Right ventricle myocardium superior (tissue), 1 donor: ENCODE data around the gene LAMA4. TPM values are rescaled to one million over a fixed set of nuclear protein-coding genes. Genes with fewer than 3 reads are reported as not detected.
A peak's percentile ranks its signal among the peaks of the same experiment; 100 is the strongest.

Source experiments
- ATAC-seq: fragments of 200-7000 bp; cut with Tn5 transposase; one replicate; pipeline ENCODE4 v1.9.1; 2020; ENCODE audit warnings: mild to moderate bottlenecking; ENCODE audit not compliant: poor library complexity
- DNase-seq: peaks from one replicate; pipeline ENCODE4 v3.0.0-alpha.2; 2020
- intact Hi-C: fragments of 100-400 bp; cut with DNase I; formaldehyde crosslinking; loops from one replicate; pipeline ENCODE4 v1.11.2; 2022
- long read RNA-seq: library from polyadenylated mRNA; unstranded; transcript quantifications from one replicate; pipeline ENCODE4 v2.0.0, GENCODE V29; 2021
- total RNA-seq: library from RNA; stranded (reverse); fragmentation: NEBNext Ultra II Directional; extraction: Animal tissue kit (Norgen Biotek cat#: 25700); gene quantifications from one replicate; pipeline ENCODE4 v1.2.1, GENCODE V29; 2021
- donor health status: DM: no; HTN: yes; CAD: no; lungs with severe emphysema.

The LAMA4 gene, protein sequence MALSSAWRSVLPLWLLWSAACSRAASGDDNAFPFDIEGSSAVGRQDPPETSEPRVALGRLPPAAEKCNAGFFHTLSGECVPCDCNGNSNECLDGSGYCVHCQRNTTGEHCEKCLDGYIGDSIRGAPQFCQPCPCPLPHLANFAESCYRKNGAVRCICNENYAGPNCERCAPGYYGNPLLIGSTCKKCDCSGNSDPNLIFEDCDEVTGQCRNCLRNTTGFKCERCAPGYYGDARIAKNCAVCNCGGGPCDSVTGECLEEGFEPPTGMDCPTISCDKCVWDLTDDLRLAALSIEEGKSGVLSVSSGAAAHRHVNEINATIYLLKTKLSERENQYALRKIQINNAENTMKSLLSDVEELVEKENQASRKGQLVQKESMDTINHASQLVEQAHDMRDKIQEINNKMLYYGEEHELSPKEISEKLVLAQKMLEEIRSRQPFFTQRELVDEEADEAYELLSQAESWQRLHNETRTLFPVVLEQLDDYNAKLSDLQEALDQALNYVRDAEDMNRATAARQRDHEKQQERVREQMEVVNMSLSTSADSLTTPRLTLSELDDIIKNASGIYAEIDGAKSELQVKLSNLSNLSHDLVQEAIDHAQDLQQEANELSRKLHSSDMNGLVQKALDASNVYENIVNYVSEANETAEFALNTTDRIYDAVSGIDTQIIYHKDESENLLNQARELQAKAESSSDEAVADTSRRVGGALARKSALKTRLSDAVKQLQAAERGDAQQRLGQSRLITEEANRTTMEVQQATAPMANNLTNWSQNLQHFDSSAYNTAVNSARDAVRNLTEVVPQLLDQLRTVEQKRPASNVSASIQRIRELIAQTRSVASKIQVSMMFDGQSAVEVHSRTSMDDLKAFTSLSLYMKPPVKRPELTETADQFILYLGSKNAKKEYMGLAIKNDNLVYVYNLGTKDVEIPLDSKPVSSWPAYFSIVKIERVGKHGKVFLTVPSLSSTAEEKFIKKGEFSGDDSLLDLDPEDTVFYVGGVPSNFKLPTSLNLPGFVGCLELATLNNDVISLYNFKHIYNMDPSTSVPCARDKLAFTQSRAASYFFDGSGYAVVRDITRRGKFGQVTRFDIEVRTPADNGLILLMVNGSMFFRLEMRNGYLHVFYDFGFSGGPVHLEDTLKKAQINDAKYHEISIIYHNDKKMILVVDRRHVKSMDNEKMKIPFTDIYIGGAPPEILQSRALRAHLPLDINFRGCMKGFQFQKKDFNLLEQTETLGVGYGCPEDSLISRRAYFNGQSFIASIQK (N-terminal part only)
- total RNA-seq = 71.1 TPM
- long read RNA-seq, full-length matches to known transcripts = 27 of 65 reads
- long read RNA-seq, partial matches to known transcripts = 18 of 65 reads
- long read RNA-seq, other reads (novel, unspliced or antisense) = 20 of 65 reads

DNA sequence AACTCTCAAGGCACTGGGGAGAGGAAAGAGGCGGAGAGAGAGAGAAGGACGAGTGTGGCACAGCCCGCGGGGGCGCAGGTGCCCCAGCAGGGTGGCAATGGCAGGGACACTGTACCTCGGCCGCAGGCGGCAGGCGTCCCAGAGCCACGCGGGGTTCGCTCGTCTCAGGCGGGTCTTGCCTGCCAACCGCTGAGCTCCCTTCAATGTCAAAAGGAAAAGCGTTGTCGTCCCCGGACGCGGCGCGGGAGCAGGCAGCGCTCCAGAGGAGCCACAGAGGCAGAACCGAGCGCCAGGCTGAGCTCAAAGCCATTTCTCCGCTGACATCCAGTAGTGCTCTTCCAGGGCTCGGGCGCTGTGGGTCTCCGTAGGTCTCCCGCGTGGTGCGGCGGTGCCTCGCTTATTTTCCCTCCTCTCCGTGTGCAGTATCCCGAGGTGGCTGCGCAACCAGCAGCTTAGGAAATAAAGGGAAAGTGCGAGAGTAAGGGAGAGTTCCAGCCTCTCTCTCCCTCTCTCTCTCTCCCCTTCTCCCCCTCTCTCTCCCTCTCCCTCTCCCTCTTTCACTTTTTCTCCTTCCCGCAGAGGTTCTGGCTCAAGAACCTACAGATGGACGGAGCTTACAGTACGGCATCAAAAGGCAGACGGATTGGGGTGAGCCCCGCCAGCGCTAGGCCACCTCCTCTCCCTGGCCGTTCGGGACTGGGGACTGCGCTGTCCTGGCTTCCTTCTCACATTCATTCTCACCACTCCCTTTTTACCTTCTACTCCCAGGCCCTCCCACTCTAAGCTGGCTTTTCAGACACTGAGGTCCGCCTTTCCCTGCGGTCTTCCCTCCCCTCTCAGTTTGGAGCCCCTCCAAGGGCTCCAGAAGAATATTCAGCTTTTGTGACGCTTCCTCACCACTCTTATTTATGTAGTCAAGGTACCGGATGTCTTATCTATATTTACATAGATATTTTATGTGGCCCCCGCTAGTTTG, at the start of gene LAMA4:
TSS of gene LAMA4 (minus strand) at position 727 of the 976 bp plus-strand sequence. CDS start at position 310, 417 bp downstream.
- intact Hi-C loops = loop anchor here (10.0 kb wide), 1 partner anchor 49 kb away; no protein-coding TSS in a partner anchor
- peak; percentile 74 for ATAC-seq
- peak; percentile 81 for DNase-seq

DNA sequence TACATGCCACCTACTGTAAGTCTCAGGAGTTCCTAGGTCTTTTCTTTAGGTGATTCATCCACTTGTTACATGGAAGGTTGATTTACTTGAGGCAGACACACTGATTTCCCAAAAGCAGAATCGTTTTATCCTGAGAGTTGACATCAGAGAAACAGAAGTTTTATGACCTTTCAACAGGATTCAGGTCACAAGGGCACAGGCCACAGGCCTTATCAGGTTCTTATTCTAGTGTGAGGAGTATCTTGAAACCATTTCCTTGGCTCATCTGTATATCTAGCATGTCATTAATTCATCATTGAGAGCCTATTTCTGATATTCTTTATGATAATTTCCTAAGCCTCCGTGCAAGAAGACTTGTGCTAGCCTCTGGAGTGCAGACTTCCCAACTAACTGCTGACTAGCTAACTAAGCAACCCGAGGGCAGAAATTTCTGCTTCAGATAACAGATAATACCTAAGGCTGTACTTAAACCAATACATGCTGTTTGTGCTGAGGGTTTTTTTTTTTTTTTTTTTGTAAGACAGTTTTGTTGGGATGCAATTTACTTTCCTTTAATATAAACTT, 47.9 kb upstream of the LAMA4 start:
- DNase-seq = no peak
- intact Hi-C loops = no loop called here
- no peak for ATAC-seq

DNA sequence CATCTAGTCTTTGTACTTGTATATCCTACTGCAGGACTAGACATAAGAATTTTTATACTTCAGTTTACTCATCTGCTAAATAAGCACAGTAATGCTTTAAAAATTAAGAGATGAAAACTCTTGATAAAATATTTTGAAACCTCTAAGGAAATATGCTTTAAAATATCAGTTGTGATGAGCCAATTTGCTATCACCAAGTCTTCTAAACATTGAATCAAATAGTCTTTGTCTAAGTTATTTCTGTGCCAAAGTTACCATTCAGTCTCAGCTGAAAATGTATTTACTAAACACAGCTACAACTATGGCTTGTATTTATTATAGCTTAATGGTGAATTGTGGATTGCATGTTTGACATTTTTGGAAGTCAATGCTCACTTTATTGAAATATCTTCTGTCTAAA, 46.5 kb upstream of the LAMA4 start:
- intact Hi-C loops = no loop called here
- ATAC-seq (no peak), DNase-seq (no peak)

DNA sequence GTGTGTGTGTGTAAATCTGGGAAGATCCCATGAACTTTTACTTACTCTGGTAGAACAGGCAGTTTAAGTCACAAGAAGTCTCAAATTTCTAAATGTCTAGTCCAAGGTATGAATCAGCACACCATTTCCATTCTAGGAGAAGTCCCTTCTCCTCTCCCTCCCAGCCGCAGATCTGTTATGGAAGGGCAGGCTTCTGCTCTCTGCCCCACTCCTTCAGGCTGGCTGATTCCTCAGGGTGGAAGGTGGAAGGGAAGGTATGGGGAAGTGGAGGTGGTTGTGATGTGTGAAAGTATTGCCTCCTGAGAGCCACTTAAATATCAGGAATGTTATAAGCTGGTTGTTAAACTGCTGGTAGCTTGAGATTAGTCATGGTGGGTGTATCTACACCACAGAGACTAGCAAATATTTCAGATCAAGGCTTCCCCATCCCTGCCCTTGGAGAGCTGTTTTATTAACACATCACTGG, 44.5 kb upstream of the LAMA4 start:
- DNase-seq = no peak
- intact Hi-C loops = no loop called here

DNA sequence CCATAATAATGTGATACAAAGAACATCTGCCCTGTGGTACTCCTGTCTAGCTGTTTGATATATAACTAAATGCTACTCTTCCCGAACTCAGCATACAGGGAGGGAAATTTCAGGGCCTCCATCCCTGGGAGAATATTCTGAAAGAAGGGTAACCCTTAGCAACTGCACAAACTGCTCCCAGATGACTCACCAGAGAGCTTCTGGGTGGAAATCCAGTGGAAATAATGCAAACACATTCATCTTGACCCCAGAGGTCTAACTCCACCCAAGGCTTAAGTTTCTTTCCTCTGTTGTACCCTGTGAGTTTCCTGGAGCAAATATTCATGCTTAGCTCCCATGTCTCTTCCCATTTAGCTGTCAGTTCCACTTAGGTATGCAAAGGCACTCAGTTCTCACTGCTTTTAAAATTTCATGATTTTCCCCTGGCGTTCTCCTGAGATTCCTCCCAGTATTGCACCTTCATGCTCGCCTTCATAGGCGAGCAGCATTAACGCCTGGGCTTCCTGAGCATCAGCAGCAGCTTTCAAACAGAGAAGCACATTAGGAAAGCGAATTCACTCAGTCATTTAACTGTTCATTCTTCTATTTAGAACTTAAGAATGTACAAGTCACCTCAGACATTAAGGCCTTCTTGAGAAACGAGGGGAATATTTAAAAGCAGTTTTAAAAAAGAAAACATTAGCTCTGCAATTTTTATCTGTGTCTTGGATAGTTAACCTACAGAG, 43.8 kb upstream of the LAMA4 start:
- ATAC-seq (peak; percentile 81), DNase-seq (no peak)
- intact Hi-C loops = no loop called here

More for the DNA sequence above, 44.5 kb upstream of the LAMA4 start:
- ATAC-seq = peak; percentile 43

DNA sequence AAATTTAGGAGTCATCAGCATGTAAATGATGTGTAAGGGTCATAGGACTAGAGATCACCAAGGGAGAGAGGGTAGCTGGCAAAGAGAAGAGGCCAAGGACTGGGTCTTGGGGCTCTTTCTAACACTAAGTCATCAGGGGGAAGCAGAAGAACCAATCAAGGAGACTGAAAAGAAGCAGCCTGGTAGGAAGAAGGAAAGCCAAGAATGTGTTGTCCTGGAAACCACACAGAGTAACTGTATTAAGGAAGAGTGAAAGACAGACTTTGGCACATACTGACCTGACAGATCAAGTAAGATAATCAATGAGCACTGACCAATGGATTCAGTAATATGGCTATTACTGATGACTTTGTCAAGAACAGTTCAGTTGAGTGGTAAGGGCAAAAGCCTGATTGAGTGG, 42.3 kb upstream of the LAMA4 start:
- intact Hi-C loops = no loop called here
- no peak for ATAC-seq
- no peak for DNase-seq

DNA sequence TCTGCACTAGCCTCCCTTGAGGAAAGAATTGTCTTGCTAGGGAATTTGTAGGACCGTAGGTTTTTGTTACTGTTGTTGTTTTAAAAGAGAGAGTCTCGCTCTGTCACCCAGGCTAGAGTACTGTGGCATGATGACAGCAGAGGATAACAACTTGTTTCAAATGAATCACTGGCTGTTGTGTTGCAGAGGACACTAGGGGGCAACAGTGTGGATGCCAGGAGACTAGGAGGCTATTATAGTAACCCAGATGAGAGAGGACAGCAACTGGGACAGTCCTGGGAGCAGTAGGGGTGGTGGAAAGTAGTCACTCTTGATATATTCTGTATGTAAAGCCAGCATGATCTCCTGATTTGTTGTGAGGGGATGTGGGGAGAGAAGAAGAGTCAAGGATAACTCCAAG, 41.8 kb upstream of the LAMA4 start:
- ATAC-seq (peak; percentile 51), DNase-seq (no peak)
- intact Hi-C loops = no loop called here

DNA sequence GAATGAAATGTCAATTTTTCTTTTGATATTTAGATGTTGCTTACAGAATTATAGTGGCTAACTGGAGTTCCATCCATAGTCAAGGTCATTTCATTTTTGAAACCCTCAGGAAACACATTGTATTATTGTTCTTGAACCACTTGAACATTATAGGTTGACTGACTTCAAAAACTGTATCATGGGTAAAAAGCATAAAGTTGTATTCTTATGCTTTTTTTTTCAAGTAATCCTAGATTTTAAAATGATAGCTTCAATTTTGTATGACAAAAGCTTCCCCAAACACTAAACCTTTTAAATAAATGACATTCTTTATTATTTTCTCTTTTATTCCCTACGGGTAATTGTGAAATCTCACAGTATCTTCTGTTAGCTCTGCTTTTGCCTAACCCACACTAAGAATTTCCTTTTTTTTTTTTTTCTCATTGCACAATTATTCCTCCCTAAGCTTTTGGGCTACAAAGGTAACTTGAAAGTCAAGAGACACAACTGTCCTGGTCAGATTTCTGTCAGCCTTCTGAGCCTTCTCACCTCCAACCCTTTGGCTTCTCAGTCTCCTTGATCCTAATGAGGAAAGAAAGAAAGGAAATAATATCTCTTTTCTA, 36.9 kb upstream of the LAMA4 start:
- intact Hi-C loops = no loop called here
- ATAC-seq (no peak), DNase-seq (no peak)

DNA sequence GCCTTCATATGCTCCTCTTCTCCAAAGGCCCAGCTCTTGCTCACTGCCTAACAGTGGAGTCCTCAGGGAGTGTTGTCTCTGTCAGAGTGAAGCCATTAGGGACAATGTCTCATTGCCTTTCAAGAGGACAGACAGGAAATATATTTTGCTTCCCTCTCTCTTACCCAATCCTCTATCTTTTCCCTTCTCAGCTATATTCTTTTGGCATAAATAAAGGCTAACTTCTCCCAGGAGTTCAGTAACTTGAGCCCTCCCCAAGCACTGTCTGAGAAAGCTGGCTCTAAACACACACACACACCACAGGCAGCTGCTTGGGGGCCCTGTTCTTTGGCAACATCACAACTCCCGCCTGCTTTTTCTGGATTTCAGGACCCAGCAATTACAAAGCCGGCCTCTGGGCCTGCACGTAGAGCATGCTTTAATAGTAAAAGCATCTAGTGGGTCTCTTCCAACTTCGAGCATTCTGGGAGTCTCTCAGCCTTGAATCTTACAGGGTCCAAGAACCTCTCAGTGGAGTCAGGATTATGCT, 34.7 kb upstream of the LAMA4 start:
- DNase-seq = peak; percentile 86
- intact Hi-C loops = no loop called here
- peak; percentile 94 for ATAC-seq

DNA sequence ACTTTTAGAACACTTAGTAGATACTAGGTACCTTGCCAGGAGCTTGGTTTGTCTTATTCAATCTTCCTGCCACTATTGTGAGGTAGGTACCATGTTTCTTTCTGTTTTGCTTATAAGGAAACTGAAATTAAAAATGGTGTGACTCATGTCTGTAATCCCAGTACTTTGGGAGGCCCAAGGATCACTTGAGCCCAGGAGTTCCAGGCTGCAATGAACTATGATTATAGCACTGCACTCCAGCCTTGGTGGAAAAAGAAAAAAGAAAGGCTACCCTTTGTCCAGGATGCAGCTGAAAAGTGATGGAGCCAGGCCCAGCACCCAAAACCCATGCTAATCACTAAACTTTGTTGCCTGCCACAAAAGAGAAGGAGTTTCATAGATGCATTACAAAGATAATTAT, 34.1 kb upstream of the LAMA4 start:
- ATAC-seq (no peak), DNase-seq (no peak)
- intact Hi-C loops = no loop called here

DNA sequence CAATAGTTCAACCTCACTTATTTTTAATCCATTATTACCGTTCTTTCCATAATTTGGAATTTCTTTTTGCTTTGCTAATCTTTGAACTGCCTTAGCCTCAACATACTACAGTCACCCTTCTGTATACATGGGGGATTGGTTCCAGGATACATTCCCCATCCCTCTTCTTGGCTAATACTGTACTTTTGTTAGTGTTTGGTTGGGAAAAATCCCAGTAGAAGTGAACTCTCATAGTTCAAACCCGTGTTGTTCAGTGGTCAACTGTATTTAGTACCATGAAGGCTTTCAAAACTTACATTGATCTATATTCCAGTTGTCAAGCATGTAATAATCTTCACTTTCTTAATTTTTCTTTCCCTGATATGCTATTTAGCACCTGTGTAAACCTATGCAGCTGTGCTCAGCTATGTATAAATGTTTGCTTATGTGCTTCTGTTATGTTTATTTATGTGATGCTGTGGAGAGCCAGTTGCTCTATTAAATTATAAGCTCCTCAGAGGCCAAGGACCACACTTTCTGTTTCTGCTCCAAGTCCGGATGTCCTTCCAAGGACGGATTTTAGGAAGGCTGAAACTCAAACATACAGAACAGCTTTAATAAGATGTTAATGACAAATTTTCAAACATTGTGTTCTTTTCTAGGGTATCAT, 33.3 kb upstream of the LAMA4 start:
- DNase-seq (no peak), ATAC-seq (no peak)
- intact Hi-C loops = no loop called here

DNA sequence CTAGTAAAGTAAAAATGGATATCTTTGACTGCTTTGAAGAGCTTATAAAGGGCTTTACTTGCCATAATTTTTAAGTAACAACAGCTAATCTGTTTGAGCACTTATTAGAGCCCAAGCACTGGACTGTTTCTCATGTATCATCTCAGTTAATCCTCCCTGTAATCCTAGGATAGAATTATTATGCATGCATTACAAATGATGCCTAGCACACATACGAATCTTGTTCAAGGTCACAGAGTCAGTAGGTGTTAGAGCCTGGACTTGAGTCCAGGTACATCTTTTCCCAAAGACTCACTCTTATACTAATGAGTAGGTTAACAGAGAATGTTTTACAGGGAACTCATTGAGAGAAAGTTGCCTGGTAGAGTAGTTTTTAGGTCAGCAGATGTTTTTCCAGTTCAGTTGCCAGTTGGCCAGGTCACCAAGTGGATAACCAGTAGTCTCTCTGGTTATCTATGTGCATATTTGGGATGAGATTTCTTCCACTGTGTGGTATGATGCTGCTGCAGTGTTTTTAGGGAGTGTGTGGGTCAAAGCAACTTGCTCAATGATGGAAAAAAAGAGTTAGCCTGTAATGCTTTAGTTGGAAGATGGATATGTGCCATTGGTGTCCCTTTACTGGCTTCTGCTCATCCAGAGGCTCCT, 32.3 kb upstream of the LAMA4 start:
- intact Hi-C loops = no loop called here
- no peak for DNase-seq
- ATAC-seq = no peak

DNA sequence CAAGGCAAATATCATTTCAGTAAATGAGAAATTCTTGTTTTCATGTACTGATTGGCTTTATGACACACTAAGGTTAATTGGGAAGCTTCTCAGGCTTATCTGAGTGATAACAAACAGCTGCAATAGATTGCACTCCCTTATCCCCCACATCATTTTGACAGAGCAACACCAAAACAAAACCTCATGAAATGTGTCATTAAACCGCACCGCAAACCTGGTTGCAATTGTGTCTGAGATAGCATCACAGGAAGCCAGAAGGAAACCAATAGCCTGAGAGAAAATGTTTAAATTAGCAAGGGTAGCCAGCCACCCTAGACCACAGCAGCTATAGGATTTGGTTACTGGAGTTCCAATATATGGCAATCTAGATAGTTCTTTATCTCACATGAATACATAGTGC, 31.6 kb upstream of the LAMA4 start:
- intact Hi-C loops = no loop called here
- no peak for DNase-seq
- ATAC-seq = no peak

DNA sequence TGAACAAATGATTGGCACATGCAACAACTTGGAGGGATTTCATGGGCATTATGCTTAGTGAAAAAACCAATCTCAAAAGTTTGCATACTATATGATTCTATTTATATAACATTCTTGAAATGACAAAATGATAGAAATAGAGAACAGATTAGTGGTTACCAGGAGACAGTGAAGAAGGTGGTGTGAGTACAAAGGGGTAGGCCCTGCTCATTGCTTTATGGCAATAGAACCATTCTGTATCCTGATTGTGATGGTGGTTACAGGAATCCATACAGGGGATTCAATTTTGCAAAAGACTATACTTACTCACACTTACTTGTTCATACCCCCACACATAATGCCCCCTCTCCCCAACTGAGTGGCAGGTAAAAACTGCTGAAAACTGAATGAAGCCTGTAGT, 30.2 kb upstream of the LAMA4 start:
- intact Hi-C loops = loop anchor here (5.0 kb wide), 1 partner anchor 102 kb away; no protein-coding TSS in a partner anchor
- DNase-seq (no peak), ATAC-seq (no peak)

DNA sequence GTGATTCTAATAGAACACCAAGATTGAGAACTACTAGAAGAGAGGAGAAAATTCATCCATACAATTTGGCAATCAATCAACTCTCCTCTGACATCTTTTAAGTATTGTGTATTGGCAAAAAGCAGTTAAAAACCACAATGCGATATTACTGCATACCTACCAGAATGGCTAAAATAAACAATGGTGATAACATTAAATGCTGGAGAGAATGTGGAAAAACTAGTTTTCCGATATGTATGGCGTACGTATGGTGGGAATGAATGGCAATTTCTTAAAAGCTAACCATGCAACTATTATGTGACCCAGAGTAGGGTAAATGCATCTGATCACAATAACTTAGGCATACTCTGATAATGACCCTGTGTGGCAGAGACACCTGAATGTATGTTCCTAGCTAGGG, 29.3 kb upstream of the LAMA4 start:
- ATAC-seq (no peak), DNase-seq (no peak)
- intact Hi-C loops = loop anchor here (5.0 kb wide), 1 partner anchor 101 kb away; no protein-coding TSS in a partner anchor
